ENCODE results near the gene MEIOSIN.

The MEIOSIN gene

DNA sequence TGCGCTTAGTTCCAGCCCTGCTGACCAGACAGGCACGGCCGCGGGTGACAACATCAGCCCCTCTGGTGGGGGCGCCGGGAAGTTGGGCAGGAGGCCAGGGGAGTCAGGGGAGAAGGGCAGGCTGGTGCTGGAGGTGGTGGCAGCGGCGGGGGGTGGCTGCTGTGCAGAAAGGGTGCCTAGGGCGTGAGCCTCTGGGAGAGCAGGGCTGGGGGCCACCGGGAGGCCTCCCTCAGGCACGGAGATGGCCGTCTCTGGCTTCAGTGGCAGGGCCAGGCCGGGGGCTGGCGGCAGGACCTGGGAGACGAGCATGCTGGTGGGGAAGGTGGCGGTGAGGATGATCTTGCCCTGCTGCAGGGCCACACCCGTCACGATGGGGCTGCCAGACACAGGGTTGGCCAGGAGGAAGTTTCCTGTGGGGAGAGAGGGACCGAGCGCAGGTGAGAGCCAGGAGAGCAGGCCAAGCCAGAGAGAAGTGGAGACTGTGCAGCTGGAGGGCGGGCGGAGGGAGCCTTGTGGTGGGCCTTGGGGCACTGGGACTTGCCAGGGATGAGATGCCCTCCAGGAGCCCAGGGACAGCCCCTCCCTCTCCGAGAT, 32.6 kb downstream of the MEIOSIN start:
- Histone ChIP-seq H3K36me3 (ENCODE audit: control insufficient read depth, insufficient read depth, low read length) (no peaks in the 10 kb centered on the region), H3K9me3 (ENCODE audit: control insufficient read depth, low read length) (no peaks in the 10 kb centered on the region), H3K27me3 (ENCODE audit: control insufficient read depth, insufficient read depth, low read length, poor library complexity, severe bottlenecking) (no peaks in the 10 kb centered on the region), H3K4me3 (ENCODE audit: insufficient read depth, low read depth, low read length) (no peak overlapping the region), H3K27ac (ENCODE audit: insufficient read depth, low read depth, low read length, poor library complexity, severe bottlenecking) (no peak overlapping the region), H3K4me1 (ENCODE audit: control insufficient read depth, insufficient read depth, low read length) (peaks cover 32% of the 10 kb centered on the region)
- WGBS, 2 experiments: 88 to 89% methylated on average over 23 of the region's 23 CpGs

DNA sequence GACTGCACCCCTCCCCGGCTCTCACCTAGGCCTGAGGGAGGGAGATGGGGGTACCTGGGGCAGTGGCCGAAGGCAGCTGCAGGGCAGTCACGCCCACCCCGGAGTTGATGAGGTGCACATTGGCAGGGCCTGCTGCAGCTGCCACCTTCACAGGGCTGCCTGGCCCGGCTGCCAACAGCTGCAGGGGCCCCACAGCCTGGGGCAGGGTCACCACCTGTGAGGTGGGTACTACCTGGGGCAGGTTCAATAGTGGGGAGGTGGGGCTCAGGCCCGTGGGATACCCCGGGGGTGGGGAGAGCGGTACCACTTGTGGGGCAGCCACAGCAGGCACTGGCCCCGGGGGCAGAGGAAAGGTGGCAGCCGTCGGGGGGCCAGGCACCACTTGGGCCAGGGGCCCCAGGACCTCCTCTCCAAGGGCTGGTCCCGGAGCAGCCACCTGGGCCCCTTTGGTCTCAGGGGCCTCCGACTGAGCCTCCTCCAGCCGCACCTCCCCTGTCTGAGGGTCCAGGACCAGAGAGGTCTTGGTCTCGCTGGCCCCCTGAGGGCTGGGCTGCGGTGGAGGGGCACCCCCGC, 33.1 kb downstream of the MEIOSIN start:
- Histone ChIP-seq H3K27ac (ENCODE audit: insufficient read depth, low read depth, low read length, poor library complexity, severe bottlenecking) (no peak overlapping the region), H3K36me3 (ENCODE audit: control insufficient read depth, insufficient read depth, low read length) (no peaks in the 10 kb centered on the region), H3K4me1 (ENCODE audit: control insufficient read depth, insufficient read depth, low read length) (peaks cover 32% of the 10 kb centered on the region), H3K4me3 (ENCODE audit: insufficient read depth, low read depth, low read length) (peak overlapping the region; percentile 92), H3K9me3 (ENCODE audit: control insufficient read depth, low read length) (no peaks in the 10 kb centered on the region), H3K27me3 (ENCODE audit: control insufficient read depth, insufficient read depth, low read length, poor library complexity, severe bottlenecking) (no peaks in the 10 kb centered on the region)
- 84 to 86% methylated on average over 17 of the region's 17 CpGs for WGBS, 2 experiments

DNA sequence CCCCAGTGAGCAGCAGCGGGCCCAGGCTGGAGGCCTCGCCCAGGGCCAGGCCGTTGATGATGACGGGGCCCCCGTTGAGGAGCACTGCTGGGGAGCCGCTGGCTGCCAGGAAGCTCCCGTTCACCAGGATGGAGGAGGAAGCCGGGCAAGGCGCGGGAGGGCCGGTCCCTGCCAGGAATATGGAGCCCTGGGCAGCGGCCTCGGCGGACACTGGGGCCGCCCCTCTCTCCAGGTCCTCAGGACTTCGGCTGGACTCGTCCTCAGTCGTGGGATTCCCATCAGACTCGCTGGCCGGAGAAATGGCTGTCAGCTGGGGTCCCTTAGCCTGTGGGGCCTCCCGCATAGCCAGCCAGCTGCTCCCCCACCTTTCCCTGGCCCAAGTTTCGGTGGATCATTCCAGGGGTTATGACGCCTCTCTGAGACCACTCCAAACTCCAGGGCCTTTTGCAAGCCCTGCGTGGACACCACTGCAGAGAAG, 33.7 kb downstream of the MEIOSIN start:
- peak overlapping the region; percentile 92 for H3K4me3 ChIP-seq (ENCODE audit: insufficient read depth, low read depth, low read length)
- peaks cover 32% of the 10 kb centered on the region for H3K4me1 ChIP-seq (ENCODE audit: control insufficient read depth, insufficient read depth, low read length)
- WGBS, 2 experiments: 33 to 39% methylated on average over 24 of the region's 24 CpGs
- peak overlapping the region; percentile 41 for H3K27ac ChIP-seq (ENCODE audit: insufficient read depth, low read depth, low read length, poor library complexity, severe bottlenecking)
- no peaks in the 10 kb centered on the region for H3K9me3 ChIP-seq (ENCODE audit: control insufficient read depth, low read length)
- no peaks in the 10 kb centered on the region for H3K27me3 ChIP-seq (ENCODE audit: control insufficient read depth, insufficient read depth, low read length, poor library complexity, severe bottlenecking)
- no peaks in the 10 kb centered on the region for H3K36me3 ChIP-seq (ENCODE audit: control insufficient read depth, insufficient read depth, low read length)

DNA sequence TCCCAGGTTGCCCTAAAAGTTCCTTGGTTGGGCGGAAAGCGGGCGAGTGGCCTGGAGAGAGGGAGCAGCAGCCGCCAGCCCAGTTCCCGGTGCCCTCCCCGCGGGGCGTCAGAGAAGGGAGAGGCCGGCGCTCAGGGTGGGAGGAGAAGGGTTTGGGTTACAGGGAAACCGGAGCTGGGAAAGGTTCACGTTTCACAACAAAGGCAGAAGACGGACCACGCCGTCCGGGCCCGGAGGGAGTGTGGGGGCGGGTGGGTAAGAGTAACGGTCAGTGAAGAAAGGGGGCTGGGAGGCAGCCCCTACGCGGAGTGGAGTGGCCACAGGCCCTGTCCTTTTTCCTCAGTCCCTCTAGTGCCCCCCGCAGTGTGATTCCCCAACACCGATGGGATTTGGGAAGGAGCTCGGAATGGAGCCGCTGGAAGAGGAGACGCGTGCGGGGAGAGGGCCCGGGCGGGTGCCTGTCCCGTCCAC, 34.2 kb downstream of the MEIOSIN start:
- WGBS, 2 experiments: 0 to 1% methylated on average over 31 of the region's 31 CpGs
- Histone ChIP-seq H3K27ac (ENCODE audit: insufficient read depth, low read depth, low read length, poor library complexity, severe bottlenecking) (peak overlapping the region; percentile 41), H3K4me1 (ENCODE audit: control insufficient read depth, insufficient read depth, low read length) (peaks cover 32% of the 10 kb centered on the region), H3K36me3 (ENCODE audit: control insufficient read depth, insufficient read depth, low read length) (no peaks in the 10 kb centered on the region), H3K9me3 (ENCODE audit: control insufficient read depth, low read length) (no peaks in the 10 kb centered on the region), H3K27me3 (ENCODE audit: control insufficient read depth, insufficient read depth, low read length, poor library complexity, severe bottlenecking) (no peaks in the 10 kb centered on the region), H3K4me3 (ENCODE audit: insufficient read depth, low read depth, low read length) (peak overlapping the region; percentile 92)

DNA sequence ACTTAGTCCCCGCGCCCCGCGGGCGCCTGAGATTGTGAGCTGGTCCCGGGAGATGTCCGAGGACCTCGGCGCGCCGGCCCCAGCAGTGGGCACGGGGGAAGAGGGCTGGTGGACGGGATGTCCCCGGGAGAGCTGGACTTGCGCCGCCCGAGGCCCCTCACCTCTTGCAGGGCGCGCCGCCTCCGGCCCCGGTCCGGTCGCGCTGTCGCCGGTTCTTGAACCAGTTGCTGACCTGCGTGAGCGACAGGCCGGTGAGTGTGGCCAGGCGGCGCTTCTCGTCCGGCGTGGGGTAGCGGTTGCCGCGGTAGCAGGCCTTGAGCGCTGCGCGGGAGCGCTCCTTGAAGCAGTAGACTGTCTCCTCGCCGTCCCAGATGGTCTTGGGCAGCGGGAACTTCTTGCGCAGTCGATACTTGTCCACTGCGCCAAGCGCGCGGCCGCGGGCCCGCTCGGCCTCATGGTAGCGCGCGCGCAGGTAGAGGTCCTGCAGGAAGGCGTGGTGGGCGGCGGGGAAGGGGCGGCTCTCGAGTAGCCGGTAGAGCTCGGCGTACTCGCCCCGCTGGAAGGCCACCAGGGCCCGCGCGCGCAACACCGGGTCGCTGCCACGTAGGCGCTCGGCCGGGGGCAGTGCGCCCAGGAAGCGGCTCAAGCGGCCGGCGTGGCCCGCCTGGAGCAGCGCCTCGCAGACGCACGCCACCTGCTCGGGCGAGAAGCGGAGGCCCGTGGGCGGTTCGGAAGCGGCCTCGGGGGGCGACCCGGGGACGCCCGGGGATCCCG, 34.8 kb downstream of the MEIOSIN start:
- Histone ChIP-seq H3K36me3 (ENCODE audit: control insufficient read depth, insufficient read depth, low read length) (no peaks in the 10 kb centered on the region), H3K9me3 (ENCODE audit: control insufficient read depth, low read length) (no peaks in the 10 kb centered on the region), H3K4me1 (ENCODE audit: control insufficient read depth, insufficient read depth, low read length) (peaks cover 32% of the 10 kb centered on the region), H3K27ac (ENCODE audit: insufficient read depth, low read depth, low read length, poor library complexity, severe bottlenecking) (peak overlapping the region; percentile 91), H3K27me3 (ENCODE audit: control insufficient read depth, insufficient read depth, low read length, poor library complexity, severe bottlenecking) (no peaks in the 10 kb centered on the region), H3K4me3 (ENCODE audit: insufficient read depth, low read depth, low read length) (peak overlapping the region; percentile 92)
- 0% methylated on average over 102 of the region's 102 CpGs for WGBS, 2 experiments

DNA sequence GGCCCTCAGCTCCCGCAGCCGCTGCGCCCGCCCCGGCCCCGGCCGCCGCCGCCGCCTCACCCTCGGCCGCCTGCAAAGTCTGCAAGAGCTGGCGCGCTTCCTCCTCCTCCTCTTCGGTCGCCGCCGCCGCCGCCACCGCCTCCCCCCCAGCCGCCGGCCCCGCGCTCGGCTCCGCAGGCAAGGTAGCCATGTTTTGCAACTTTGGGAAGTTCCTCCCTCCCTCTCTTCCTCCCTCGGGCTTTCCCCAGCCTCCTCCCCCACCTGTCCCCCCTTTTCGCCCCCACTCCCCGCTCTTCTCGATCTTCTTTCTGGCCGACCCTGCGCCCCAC, 35.4 kb downstream of the MEIOSIN start:
- Histone ChIP-seq H3K36me3 (ENCODE audit: control insufficient read depth, insufficient read depth, low read length) (no peaks in the 10 kb centered on the region), H3K9me3 (ENCODE audit: control insufficient read depth, low read length) (no peaks in the 10 kb centered on the region), H3K4me3 (ENCODE audit: insufficient read depth, low read depth, low read length) (peak overlapping the region; percentile 92), H3K4me1 (ENCODE audit: control insufficient read depth, insufficient read depth, low read length) (peaks cover 32% of the 10 kb centered on the region), H3K27ac (ENCODE audit: insufficient read depth, low read depth, low read length, poor library complexity, severe bottlenecking) (peak overlapping the region; percentile 91), H3K27me3 (ENCODE audit: control insufficient read depth, insufficient read depth, low read length, poor library complexity, severe bottlenecking) (no peaks in the 10 kb centered on the region)
- 0% methylated on average over 33 of the region's 33 CpGs for WGBS, 2 experiments

DNA sequence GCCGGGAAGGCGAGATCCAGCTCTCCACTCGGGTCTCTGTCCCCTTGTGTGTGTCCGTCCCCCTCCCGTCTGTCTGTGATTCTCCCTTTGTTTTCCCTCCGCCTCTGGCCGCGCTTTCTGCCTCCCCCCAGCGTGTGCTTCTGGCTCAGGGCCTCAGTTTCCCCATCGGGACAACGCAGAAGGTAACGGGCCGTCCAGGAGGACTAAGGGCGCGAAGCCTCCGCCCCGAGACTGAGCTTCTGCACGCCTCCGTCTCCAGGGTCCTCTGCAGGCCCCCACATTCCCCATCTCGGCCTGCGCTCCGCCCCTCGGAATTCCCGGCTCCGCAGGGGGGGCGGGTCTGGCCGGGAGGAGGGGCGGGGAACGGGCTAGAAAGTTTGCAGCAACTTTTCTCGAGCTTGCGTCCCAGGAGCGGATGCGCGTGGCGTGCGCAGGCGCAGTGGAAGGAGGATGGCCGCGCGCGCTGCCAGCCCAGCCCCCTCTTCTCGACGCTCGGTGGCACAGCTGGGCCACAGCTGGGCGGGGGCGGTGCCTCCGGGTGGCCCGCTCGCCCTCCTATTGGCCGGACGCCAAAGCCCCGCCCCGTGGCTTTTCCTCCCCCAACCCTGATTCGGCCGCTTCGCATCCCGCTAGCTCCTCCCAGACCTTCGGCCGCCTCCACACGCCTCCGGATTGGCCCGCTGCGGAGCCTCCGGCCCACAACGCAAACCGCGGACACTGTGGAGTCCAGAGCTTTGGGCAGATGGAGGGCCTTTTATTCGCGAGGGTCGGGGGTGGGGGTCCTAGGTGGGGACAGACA, 35.9 kb downstream of the MEIOSIN start, which contains the start of gene SIX5:
SIX5 (minus strand) TSS at position 269 of the 799 bp plus-strand sequence. CDS start 408 bp downstream, outside the sequence.
- no peaks in the 10 kb centered on the region for H3K9me3 ChIP-seq (ENCODE audit: control insufficient read depth, low read length)
- peaks cover 29% of the 10 kb centered on the region for H3K4me1 ChIP-seq (ENCODE audit: control insufficient read depth, insufficient read depth, low read length)
- H3K27me3 ChIP-seq (ENCODE audit: control insufficient read depth, insufficient read depth, low read length, poor library complexity, severe bottlenecking): no peaks in the 10 kb centered on the region
- peak within 1 kb of the TSS; percentile 94 for H3K27ac ChIP-seq (ENCODE audit: insufficient read depth, low read depth, low read length, poor library complexity, severe bottlenecking)
- WGBS, 2 experiments: 0% methylated on average over 70 of the region's 70 CpGs
- H3K36me3 ChIP-seq (ENCODE audit: control insufficient read depth, insufficient read depth, low read length): no peaks in the 10 kb centered on the region
- H3K4me3 ChIP-seq (ENCODE audit: insufficient read depth, low read depth, low read length): peak within 1 kb of the TSS; percentile 92

DNA sequence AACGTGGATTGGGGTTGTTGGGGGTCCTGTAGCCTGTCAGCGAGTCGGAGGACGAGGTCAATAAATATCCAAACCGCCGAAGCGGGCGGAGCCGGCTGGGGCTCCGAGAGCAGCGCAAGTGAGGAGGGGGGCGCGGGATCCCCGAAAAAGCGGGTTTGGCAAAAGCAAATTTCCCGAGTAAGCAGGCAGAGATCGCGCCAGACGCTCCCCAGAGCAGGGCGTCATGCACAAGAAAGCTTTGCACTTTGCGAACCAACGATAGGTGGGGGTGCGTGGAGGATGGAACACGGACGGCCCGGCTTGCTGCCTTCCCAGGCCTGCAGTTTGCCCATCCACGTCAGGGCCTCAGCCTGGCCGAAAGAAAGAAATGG, 36.6 kb downstream of the MEIOSIN start:
- 1% methylated on average over 28 of the region's 28 CpGs for WGBS, 2 experiments
- H3K27me3 ChIP-seq (ENCODE audit: control insufficient read depth, insufficient read depth, low read length, poor library complexity, severe bottlenecking): no peaks in the 10 kb centered on the region
- peaks cover 23% of the 10 kb centered on the region for H3K4me1 ChIP-seq (ENCODE audit: control insufficient read depth, insufficient read depth, low read length)
- H3K4me3 ChIP-seq (ENCODE audit: insufficient read depth, low read depth, low read length): peak overlapping the region; percentile 89
- no peaks in the 10 kb centered on the region for H3K9me3 ChIP-seq (ENCODE audit: control insufficient read depth, low read length)
- peak overlapping the region; percentile 94 for H3K27ac ChIP-seq (ENCODE audit: insufficient read depth, low read depth, low read length, poor library complexity, severe bottlenecking)
- H3K36me3 ChIP-seq (ENCODE audit: control insufficient read depth, insufficient read depth, low read length): no peaks in the 10 kb centered on the region

DNA sequence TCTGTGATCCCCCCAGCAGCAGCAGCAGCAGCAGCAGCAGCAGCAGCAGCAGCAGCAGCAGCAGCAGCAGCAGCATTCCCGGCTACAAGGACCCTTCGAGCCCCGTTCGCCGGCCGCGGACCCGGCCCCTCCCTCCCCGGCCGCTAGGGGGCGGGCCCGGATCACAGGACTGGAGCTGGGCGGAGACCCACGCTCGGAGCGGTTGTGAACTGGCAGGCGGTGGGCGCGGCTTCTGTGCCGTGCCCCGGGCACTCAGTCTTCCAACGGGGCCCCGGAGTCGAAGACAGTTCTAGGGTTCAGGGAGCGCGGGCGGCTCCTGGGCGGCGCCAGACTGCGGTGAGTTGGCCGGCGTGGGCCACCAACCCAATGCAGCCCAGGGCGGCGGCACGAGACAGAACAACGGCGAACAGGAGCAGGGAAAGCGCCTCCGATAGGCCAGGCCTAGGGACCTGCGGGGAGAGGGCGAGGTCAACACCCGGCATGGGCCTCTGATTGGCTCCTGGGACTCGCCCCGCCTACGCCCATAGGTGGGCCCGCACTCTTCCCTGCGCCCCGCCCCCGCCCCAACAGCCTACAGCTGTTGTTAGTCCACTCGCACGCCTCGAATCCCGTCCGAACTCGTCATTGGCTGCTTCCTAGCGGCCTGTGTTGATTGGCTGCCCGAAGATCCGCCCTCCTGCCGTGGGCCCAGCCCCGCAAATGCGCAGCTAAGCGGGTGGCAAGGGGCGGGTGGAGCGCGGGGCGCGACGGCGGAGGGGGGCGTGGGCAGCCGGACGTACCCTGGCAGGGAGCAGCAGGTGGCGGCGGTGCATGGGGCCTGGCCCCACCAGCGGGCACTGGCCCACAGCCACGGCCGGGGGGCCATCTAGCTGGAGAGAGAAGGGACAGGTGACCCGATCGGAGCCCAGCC, 37.2 kb downstream of the MEIOSIN start:
- H3K27me3 ChIP-seq (ENCODE audit: control insufficient read depth, insufficient read depth, low read length, poor library complexity, severe bottlenecking): no peaks in the 10 kb centered on the region
- H3K4me1 ChIP-seq (ENCODE audit: control insufficient read depth, insufficient read depth, low read length): peaks cover 16% of the 10 kb centered on the region
- H3K9me3 ChIP-seq (ENCODE audit: control insufficient read depth, low read length): no peaks in the 10 kb centered on the region
- peak overlapping the region; percentile 89 for H3K4me3 ChIP-seq (ENCODE audit: insufficient read depth, low read depth, low read length)
- H3K36me3 ChIP-seq (ENCODE audit: control insufficient read depth, insufficient read depth, low read length): no peaks in the 10 kb centered on the region
- peak overlapping the region; percentile 94 for H3K27ac ChIP-seq (ENCODE audit: insufficient read depth, low read depth, low read length, poor library complexity, severe bottlenecking)
- WGBS, 2 experiments: 1% methylated on average over 79 of the region's 79 CpGs
